Measurements from ENCODE around the gene IMPA2. TPM values are rescaled to one million over a fixed set of nuclear protein-coding genes. Genes with fewer than 3 reads are reported as not detected.

The IMPA2 gene
- total and polyA plus RNA-seq, 10 of the 15 experiments (the other 5 are each of a cell fraction or from before 2014, with no cell fraction given), result 0.24 to 21.0 (median 11.4) TPM

- TF ChIP-seq PKNOX1 (IDR thresholded peaks at IDR 0.05) (no peak), USF1 (IDR thresholded peaks at IDR 0.05; ENCODE audit: borderline replicate concordance, extremely low read length, insufficient read depth, low read depth, low read length) (no peak), NRF1 (conservative IDR thresholded peaks at IDR 0.05; ENCODE audit: low read depth, low read length) (no peak), SRF (IDR thresholded peaks at IDR 0.05; ENCODE audit: low read depth in 2 of 2, low read length in 2 of 2) (no peak), ZBTB11 (CRISPR knock-in tag; IDR thresholded peaks at IDR 0.05) (no peak), FOXK2 (IDR thresholded peaks at IDR 0.05) (no peak), MYC (IDR thresholded peaks at IDR 0.05; ENCODE audit: insufficient read depth, insufficient read length, insufficient replicate concordance, low read length, severe bottlenecking) (no peak), CBFB (IDR thresholded peaks at IDR 0.05; ENCODE audit: low read depth) (no peak), SREBF1 (IDR thresholded peaks at IDR 0.05; ENCODE audit: low read length) (no peak), POLR2AphosphoS2 (IDR thresholded peaks at IDR 0.05; ENCODE audit: low read depth, low read length) (no peak)
These were observed 30.7 kb downstream of the IMPA2 start (continued) for GRCh38 chr18:12011957-12012549.

All from GM12878 (cell line).